GM18526 (cell line): ENCODE data around the gene LILRA2.
"Not testable (repeated sequence)": the region's sequence is repeated elsewhere in the genome, so short reads cannot be mapped to it uniquely, and the experiment has no call there.

Source experiments
- POLR2A ChIP-seq: IDR thresholded peaks from 3 replicates; pipeline ENCODE4 v1.6.1; 2011; ENCODE audit not compliant: insufficient read length; ENCODE audit errors: extremely low read depth

LILRA2 gene

GRCh38 chr19:54558339-54558738 lies 15.3 kb upstream of the LILRA2 start:
- TF ChIP-seq POLR2A: no peak

- TF ChIP-seq POLR2A: no peak
These were observed 12.7 kb upstream of the LILRA2 start for GRCh38 chr19:54560881-54561385.

- TF ChIP-seq POLR2A: no peak
These were observed 11.8 kb upstream of the LILRA2 start for GRCh38 chr19:54561840-54562239.

GRCh38 chr19:54570316-54570715 lies 3.3 kb upstream of the LILRA2 start:
- TF ChIP-seq POLR2A: no peak

- TF ChIP-seq POLR2A: no peak
These were observed 786 bp upstream of the LILRA2 start for GRCh38 chr19:54572696-54573311.

DNA sequence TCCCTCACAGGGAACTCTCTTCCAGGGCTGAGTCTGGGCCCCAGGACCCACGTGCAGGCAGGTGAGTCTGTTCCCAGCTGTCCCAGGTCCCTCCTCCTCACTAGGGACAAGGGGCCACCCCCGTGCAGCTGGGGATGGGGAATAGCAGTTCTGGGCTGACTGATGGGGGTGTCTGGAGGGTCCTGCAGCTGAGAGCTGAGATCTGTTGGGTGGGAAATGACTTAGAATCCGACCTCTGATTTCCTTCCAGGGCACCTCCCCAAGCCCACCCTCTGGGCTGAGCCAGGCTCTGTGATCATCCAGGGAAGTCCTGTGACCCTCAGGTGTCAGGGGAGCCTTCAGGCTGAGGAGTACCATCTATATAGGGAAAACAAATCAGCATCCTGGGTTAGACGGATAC lies 461 bp downstream of the LILRA2 start:
- TF ChIP-seq POLR2A: no peak

DNA sequence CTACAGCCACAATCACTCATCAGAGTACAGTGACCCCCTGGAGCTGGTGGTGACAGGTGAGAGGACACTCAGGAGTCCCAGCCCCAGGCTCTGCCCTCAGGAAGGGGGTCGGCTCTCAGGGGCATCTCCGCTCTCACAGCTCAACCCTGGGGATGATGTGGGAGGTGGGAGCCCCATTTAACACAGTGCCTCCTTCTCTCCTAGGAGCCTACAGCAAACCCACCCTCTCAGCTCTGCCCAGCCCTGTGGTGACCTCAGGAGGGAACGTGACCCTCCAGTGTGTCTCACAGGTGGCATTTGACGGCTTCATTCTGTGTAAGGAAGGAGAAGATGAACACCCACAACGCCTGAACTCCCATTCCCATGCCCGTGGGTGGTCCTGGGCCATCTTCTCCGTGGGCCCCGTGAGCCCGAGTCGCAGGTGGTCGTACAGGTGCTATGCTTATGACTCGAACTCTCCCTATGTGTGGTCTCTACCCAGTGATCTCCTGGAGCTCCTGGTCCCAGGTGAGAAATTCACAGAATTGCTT lies 1.0 kb downstream of the LILRA2 start:
- TF ChIP-seq POLR2A: no peak

GRCh38 chr19:54576411-54576976 lies 2.9 kb downstream of the LILRA2 start:
- TF ChIP-seq POLR2A: no peak

GRCh38 chr19:54577334-54577733 lies 3.7 kb downstream of the LILRA2 start:
- no peak for TF ChIP-seq POLR2A

DNA sequence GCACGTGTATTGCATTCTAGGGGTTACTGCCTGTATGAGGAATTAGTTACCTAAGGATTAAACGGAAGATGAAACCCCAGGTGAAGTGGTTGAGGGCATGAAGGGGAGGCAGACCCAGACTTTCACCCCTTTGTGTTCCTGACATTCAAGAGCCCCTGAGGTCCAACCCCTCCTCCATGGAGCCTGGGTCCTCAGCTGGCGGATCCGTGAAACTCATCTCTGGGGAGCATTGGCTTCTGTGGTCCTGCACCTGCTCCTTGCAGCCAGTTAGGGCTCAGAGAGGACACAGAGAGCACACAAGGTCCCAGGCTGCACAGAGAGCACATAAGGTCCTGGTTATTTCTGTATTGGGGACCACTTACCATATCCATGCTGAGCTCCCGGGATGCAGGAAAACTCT lies 12.8 kb downstream of the LILRA2 start:
- TF ChIP-seq POLR2A: no peak

- TF ChIP-seq POLR2A: no peak
These were observed 13.4 kb downstream of the LILRA2 start for GRCh38 chr19:54587026-54587425.

DNA sequence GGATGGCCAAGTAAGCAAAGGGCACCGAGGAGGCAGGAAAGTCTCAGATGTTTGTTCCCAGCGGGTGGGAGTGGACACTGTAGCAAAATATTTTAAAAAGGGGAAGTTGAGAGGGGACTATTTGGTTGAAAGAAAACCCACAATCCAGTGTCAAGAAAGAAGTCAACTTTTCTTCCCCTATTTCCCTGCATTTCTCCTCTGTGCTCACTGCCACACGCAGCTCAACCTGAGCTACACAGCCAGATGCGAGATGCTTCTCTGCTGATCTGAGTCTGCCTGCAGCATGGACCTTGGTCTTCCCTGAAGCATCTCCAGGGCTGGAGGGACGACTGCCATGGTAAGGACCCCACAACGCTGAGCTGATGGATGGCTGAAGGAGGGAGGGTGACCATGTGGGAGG lies 19.9 kb downstream of the LILRA2 start, which contains the start of gene LILRA1:
Gene LILRA1, plus strand, starts transcription at position 188 of the 400 bp plus-strand sequence. CDS start 613 bp downstream, outside the sequence.
- not testable (repeated sequence) for TF ChIP-seq POLR2A

- TF ChIP-seq POLR2A: no peak
These were observed 21.1 kb downstream of the LILRA2 start for GRCh38 chr19:54594737-54595136.

GRCh38 chr19:54600212-54600611 lies 26.6 kb downstream of the LILRA2 start:
- no peak for TF ChIP-seq POLR2A

- no peak for TF ChIP-seq POLR2A
These were observed 32.6 kb downstream of the LILRA2 start for GRCh38 chr19:54606230-54606629.

- no peak for TF ChIP-seq POLR2A
These were observed 33.5 kb downstream of the LILRA2 start for GRCh38 chr19:54606891-54607784.

DNA sequence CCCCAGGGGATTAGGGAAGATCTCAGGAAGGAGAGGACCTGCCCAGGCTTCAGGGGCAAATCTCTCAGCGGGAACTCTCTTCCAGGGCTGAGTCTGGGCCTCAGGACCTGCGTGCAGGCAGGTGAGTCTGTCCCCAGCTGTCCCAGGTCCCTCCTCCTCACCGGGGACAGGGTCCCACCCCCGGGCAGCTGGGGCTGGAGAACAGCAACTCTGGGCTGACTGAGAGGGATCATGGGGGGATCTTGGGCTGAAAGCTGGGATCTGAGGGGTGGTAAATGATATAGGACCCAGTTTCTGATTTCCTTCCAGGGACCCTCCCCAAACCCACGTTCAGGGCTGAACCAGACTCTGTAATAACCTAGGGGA lies 34.2 kb downstream of the LILRA2 start:
- TF ChIP-seq POLR2A: no peak
